Heart left ventricle (tissue), 13 donors: ENCODE measurements around the gene SMARCC1.

Experiments used
- CTCF ChIP-seq, 12 donors: fragments of 200-600 bp; sonication (generic) in 4 of 12; IDR thresholded peaks; one replicate each; pipeline versions ENCODE4 v1.5.0 to v1.8.0; 2018 to 2022; ENCODE audit warnings: antibody characterized with exemption in 12 of 12, mild to moderate bottlenecking in 5 of 12
- POLR2A ChIP-seq, 2 donors: fragments of 450-650 bp; IDR thresholded peaks; one replicate each; pipeline ENCODE4 v1.6.1; 2017; ENCODE audit warnings: antibody characterized with exemption in 2 of 2, mild to moderate bottlenecking in 2 of 2, moderate library complexity in 2 of 2
- donor health status: ischemic (EF 13 %, LVEDD 7.1; RV severe dilation, severe dysfunction).
- donor health status: DM: no; HTN: yes; CAD: no.
- donor health status: DM: no; HTN: no; CAD: no.
- donor health status: ischemic (EF 25% LVEDD 6.9; RV normal size, moderate dysfunction).
- donor health status: ischemic (EF 25% LVEDD 5.7; RV mildly dilated, moderate dysfunction).
- donor health status: ischemic (EF 35%, LVEDD 5.7; RV mildly dilated, moderate dysfunction).
- donor health status: nonischemic (EF 11% LVEDD 7.7; RV severe dilation, severe dysfunction).
- donor health status: DM: yes; HTN: yes; CAD: no.
- donor health status: PGD.
- donor health status: ischemic (EF 29% LVEDD 5.4; RV normal size, mild dysfunction).
- donor health status: nonischemic (EF 23%, LVEDD 6.1; RV moderate dilation, normal function).

GRCh38 chr3:47824541-47825473 lies 43.1 kb upstream of the SMARCC1 start:
- TF ChIP-seq CTCF (IDR thresholded peaks at IDR 0.05) (peak; percentile 74 to 94 (median 87)), POLR2A (IDR thresholded peaks at IDR 0.05) (peak in 1 of 2 donors; percentile 37)
